Lung microvascular endothelial cell (primary cell): Measurements from ENCODE around the gene PABPN1L. TPM values are rescaled to one million over a fixed set of nuclear protein-coding genes. Genes with fewer than 3 reads are reported as not detected.

Source experiments
- total RNA-seq: library from RNA; depleted of rRNA; stranded (reverse); fragments of >200 nt; gene quantifications from 2 replicates; pipeline ENCODE4 v1.2.1, GENCODE V29; 2014

The PABPN1L gene
- total RNA-seq, 1 donor from 2014 or later = not detected

Other genes starting within 250 kb of the PABPN1L start
- not detected in 2 replicates for gene IL17C, start 228.1 kb downstream of the PABPN1L start, total RNA-seq
- 287 and 458 TPM in 2 replicates for gene CYBA, start 215.6 kb downstream of the PABPN1L start, total RNA-seq
- gene MVD, start 203.6 kb downstream of the PABPN1L start, total RNA-seq = 40.8 and 42.3 TPM in 2 replicates
- under 0.01 and 0.22 TPM in 2 replicates for gene SNAI3, start 180.2 kb downstream of the PABPN1L start, total RNA-seq
- 8.5 and 12.5 TPM in 2 replicates for gene RNF166, start 160.3 kb downstream of the PABPN1L start, total RNA-seq
- 6.5 and 9.2 TPM in 2 replicates for gene CTU2, start 160.2 kb downstream of the PABPN1L start, total RNA-seq
- 227 and 460 TPM in 2 replicates for gene PIEZO1, start 81.4 kb downstream of the PABPN1L start, total RNA-seq
- gene CDT1, start 62.9 kb downstream of the PABPN1L start, total RNA-seq = 1.8 and 3.7 TPM in 2 replicates
- gene APRT, start 54.7 kb downstream of the PABPN1L start, total RNA-seq = 92.7 and 112 TPM in 2 replicates
- 12.0 and 17.1 TPM in 2 replicates for gene GALNS, start 9.7 kb downstream of the PABPN1L start, total RNA-seq
- 35.9 and 49.5 TPM in 2 replicates for gene TRAPPC2L, start 9.5 kb downstream of the PABPN1L start, total RNA-seq
- gene CBFA2T3, start 110.5 kb upstream of the PABPN1L start, total RNA-seq = not detected in 2 replicates
- 13.7 and 13.9 TPM in 2 replicates for gene ACSF3, start 227.2 kb upstream of the PABPN1L start, total RNA-seq